GM21515 (cell line): ENCODE data around the gene TJP1.
"Not testable (repeated sequence)": the region's sequence is repeated elsewhere in the genome, so short reads cannot be mapped to it uniquely, and the experiment has no call there.

Source experiments
- ATAC-seq: cut with Tn5 transposase; IDR thresholded peaks from one replicate; pipeline ENCODE4 v1.9.1; 2021; ENCODE audit not compliant: unreplicated experiment

TJP1 gene

DNA sequence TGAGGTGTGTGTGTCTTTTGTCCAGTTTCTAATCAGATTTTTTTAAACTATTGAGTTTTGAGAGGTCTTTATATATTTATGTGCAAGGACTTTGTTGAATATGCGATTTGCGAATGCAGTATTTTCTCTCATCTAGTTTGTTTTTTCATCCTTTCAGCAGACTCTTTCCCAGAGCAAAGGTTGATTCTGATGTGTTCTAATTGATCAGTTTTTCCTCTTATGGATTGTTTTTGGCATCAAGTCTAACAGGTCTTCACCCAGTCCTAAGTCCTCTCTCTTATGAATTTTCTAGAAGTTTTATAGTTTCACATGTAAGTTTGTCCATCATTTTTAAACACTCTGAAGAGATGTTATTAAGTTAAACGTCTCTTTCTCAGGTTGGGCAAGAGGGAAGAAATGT lies 17.8 kb upstream of the TJP1 start:
- ATAC-seq, result no peak

DNA sequence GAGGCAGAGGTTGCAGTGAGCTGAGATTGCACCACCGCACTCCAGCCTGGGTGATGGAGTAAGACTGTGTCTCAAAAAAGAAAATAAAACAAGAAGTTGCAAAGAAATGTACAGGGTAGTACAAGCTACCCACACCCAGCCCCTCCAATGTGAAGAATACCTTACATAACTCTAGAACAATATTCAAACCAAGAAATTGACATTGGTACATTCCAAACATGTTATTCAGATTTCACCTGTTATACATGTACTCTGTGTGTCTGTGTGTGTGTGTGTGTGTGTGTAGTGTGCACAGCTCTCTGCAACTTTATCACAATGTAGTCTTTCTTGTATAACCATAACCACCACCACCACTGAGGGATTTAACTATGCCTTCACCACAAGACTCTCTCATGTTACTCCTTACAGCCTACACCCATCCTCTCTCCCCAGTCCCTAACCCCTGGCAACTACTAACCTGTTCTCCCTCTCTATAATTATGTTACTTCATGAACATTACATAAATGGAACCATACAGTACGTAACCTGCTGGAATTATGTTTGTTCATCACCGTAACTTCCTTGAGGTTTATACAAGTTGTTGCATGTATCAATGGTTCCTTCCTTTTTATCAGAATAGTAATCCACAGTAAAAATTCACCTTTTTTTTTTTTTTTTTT lies 16.2 kb upstream of the TJP1 start:
- no peak for ATAC-seq

DNA sequence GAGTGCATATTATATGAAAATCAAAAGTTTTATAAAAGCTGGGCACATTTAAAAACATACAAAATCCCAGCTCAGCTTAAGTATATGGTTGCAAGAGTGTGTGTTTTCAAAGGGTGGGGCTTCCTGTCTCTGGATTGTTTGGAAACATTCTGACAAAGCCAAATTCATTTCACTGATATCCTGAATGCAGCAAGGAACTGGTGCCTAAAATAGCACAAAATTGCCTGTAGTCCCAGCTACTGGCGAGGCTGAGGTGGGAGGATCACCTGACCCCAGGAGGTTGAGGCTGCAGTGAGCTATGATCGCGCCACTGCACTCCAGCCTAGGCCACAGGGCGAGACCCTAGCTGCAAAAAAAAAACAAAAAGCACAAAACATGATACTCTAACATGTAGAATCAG lies 13.0 kb upstream of the TJP1 start:
- no peak for ATAC-seq

DNA sequence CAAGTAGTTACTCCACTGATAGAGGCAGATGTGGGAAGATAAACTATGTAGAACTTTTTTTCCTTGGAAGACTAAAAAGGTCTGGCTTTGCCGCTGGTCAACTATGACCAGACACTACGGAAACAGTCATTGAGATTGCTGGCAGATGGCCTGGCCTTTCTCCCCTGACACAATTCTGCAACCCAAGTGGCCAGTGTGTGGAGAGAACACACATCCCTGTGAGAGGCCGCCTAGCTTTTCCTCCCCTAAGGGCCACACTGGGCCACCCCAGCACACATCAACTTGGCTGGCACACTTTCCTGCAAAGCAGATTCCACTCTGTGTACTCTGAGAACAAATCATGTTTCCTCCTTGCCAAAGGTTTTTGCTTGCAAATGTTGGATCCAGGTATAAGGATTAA lies 10.4 kb upstream of the TJP1 start:
- no peak for ATAC-seq

DNA sequence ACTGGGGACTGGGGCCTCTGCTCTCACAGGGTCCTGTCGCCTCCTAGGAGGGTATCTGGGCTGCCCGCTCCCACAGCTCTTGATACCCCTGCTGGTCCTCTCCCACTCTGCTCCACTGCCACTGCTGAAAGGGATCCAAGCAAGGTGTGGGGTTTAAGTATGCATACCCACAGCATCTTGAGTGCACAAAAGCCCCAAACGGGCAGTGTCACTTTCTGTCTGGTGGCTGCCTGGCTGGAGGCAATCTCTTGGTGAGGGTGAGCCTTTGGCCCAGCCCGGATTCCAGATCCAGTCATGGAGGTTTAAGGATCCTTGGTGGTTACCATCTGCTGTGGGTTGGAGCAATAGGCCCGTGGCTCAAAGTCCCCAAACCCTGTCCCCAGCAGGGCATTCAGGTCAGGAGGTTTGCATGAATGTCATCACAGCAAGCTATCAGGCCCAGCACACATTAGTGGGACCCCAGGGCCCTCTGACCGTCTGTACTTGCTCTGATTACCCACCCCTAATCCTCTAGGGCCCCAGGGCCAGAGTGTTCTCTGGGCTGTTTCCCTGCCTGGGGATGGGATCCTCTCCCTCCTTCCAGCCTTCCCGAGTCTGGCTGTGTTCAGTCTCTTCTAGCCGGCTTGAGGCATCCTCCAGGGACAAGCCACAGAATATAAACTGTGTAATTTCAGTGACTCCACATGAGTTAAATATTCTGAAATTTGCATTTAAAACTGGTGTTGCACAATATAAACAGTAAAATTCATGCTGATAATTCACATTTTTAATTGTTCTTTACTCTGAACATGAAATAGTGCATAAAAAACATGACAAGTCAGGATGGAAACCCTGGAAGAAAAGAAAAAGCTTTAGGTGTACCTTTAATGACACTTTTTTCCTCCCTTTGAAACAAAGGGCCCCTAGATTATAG lies 4.9 kb upstream of the TJP1 start:
- no peak for ATAC-seq

DNA sequence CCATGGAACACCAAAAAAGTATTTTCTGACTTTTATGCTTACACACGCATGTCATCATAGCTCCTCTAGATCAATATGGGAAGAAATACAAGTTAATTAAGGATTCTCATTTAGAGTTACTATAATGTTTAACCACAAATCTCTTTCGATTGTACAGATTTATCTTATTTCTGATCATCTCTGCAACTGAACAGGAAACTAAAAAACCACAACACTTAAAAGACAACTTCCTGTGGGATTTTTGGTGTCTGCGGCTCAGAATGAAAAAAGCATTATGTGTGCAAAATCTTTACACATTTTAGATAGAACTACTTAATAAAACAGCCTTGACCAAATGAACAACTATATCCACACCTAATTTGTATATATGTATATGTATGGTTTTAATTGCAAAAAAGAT lies 3.0 kb upstream of the TJP1 start:
- no peak for ATAC-seq

DNA sequence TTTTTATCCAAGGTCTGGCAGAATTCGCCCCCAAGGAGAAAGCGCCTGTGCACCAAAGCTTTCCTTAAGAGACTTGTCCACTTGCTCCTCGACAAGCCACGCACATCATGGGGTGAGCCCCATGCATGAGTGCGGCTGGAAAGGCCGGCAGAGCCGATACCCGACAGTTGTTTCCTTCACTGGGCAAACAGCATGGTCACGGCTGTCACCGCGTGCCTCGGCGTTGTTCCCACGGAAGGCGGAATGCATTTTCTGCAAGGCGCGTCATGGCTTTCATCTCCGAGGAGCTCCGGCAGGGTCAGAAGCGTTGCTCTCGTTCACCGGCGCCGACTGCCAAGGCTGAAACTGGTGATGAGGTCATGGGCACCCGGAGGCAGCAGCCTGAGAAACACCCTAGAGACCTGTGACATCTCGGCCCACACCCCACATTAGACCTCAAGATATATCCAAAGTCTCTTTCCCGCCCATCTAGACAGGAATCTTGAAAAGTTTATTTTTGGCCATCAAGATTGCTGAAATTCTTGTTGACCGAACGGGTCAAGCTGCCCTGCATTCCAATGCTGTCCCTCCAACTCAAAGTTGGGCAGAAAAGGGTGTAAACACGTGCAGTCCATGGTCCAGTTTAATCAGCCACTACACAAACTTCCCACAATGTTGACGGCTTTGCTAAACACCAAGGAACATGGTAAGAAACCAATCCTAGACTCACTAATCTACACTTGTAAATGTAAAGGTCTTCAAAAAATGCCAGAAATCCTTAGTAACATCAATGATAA lies 604 bp upstream of the TJP1 start:
- ATAC-seq, result no peak

DNA sequence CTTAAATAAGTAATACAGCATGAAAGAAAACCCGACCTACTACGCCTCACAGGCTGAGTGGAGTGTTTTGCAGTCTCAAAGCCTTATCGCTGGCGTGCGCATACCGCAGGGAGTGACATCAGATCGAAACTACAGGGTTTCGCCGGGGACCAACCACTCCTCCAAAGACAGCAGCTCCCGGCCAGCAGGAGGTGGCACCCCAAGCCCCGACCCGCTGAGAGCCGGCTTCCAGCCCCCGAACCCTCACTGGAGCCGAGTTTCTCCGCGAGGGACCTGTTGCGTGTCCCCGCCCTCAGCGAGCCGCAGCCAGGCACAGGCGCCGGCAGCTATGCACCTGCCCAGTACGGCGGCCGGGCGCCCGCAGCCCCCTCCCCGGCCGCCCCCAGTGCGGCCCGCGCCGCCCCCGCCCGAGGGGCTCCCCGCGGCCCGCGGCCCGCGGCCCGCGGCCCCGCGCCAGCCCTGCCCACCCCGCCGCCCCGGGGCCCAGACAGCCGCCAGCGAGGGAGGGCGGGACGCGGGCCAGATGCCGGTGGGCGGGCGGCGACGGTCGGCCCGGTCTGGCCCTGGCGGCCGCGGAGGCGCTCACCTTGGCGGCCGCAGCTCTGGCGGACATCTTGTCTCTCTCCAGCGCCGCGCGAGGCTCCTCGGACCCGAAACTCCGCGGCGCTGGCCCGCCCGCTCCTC lies 710 bp downstream of the TJP1 start:
- ATAC-seq, result no peak

DNA sequence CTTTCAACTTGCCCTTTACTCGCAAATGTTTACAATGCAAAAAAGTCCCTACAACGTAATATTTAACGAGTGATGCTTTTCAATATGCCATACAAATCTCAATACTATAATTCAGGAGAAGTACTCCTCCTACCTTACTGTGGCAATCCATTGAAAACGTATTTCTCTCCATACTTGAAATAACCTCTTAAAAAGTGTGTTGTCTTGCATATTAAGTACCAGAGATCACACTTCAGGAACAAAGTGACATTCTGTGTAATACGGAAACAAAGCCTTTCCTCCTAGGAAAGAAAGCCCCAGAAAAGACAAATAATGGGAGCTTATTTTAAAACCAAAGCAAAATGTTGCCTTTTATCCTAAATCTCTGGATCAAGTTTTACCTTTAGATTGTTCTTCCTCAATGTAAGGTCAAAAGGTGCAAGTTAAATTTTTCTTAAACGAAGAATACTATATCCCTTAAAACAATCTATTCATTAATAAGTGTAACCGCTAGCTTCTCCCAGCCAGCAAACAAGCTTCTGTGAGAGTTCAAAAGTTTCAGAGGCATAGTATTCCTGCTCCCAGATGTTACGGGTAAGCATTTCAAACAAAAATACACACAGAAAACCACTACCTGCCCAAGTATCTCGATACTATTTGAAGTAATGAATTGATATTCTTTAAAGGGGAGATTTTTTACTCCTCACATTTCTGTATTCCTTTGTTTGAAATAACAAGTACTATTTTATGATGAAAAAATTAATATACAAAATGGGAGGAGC lies 1.7 kb downstream of the TJP1 start:
- ATAC-seq, result no peak

DNA sequence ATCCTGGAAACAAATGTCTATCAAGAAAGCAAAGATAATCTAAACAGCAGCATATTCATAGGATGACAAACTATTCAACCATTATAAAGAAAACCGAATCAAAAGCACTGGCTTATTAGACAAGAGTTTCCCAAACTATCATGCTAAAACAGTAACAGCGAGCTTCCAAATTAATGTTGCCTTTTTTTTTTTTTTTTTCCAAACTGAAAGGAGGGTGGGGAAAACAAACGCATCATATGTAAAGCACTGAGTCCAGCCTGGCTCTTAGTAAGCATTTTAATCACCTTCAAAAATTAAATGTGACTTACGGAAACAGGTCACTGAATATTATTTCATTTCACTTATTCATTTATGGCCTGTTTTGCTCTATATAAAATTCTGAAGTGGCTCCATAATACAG lies 2.3 kb downstream of the TJP1 start:
- ATAC-seq, result no peak

DNA sequence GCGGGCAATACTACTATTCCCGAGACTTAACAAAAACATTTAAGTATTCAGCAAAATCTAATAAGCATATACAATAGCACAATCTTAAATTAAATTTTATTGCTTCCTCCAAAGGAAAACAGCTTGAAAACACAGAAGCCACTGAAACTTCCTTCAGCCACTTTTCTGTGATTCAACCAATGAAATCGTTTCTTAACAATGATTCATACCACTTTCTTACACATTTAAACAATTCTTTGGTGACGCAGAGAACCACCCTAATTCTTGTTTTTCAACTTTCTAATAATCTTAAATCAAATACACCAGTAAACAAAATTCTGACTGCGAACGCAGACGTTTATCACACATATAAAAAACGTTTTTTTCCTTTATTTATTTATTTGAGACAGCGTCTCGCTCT lies 4.1 kb downstream of the TJP1 start:
- no peak for ATAC-seq

DNA sequence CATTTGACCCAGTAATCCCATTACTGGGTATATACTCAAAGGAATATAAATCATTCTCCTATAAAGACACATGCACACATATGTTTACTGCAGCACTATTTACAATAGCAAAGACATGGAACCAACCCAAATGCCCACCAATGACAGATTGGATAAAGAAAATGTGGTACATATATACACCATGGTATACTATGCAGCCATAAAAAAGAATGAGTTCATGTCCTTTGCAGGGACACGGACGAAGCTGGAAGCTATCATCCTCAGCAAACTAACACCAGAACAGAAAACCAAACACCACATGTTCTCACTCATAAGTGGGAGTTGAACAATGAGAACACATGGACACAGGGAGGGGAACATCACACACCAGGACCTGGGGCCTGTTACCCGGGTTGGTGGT lies 4.8 kb downstream of the TJP1 start:
- not testable (repeated sequence) for ATAC-seq

DNA sequence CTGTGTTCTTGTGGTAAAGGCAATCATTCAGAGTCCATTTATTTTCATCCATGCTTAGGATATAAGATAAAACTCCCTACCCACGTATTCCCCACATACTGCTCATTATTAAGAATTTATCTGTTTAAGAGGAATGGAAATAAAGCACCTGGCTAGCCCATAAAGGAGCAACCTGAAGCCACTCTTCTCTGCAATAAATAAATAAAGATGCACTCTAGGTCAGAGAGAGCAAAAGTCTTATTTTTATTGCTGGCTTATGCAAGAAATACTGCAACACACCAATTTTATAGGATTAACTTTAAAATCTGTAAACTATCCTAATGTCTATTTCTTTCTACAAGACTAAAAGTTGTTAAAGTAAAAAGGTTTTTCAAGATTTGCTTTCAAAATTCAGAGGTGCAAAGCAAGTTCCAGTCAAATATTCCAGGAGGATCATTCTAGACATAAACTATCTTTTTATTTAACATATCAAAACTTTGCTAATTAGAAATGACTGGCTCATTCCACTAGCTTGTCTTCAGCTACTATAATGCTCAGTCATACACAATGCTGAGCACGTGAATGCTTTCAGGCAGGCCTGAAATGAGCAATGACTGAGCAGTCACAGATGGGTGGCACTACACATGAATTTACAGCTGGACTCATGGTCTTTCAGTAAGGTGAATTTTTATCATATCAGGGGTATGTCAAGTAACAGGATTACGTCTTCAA lies 7.1 kb downstream of the TJP1 start:
- no peak for ATAC-seq

DNA sequence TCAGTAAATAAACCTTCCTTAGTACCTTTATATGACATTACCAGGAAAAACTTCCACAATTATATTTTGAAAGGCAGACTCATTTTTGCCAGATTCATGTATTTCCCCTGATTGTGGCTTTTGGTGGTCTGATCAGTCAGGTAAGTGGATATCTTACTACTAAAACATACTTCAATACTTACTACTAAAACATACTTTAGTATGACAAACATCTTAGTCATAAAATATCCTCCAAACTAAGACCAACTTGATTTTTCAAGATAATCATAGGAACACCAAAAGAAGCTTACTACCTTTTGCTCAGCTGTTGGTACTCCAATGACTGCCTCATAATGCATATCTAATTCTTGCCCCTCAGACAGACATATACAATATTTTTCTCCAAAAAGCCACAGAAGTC lies 9.3 kb downstream of the TJP1 start:
- ATAC-seq, result no peak

DNA sequence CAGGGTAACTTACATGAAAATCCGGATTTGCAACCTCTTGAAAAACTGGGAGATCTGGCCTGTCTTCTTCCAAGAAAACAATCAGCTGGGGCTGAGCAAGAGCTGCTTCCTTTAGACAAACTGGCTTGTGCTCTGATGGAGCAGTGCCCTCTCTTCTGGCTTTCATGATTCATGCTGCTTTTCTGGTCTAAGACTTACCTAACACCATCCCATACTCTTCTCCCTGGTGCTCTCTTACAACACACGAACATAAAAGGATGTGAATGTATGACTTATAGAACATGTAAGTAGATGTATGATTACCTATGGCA lies 9.9 kb downstream of the TJP1 start:
- ATAC-seq, result no peak

DNA sequence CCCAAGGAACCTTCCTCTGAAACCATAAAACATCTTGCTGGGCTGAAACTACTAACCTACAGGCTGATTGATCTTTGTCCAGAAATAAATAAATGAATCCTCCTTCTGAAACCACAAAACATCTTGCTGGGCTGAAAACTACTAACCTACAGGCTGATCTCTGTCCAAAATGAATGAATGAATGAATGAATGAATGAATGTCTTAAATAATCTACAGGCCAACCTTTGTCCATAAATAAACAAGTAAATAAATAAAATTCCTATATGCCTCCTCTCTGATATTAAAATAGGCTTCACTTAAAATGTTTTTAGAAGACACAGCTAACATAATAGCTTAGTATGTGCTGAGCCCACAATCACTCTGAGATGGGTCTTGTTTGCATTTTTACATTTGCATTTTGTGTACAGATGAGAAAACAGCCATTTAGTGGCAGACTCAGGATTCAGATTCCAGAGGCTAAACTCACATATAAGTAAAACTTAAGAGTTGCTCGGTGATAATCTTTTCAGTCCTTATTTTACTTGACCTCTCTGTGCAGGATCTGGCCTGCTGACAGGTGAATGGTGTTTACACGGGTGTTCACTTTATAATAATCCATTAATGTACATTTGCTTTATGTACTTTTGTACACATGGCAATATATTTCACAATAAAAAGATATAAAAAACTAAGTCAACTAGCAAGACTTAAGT lies 10.4 kb downstream of the TJP1 start:
- no peak for ATAC-seq

DNA sequence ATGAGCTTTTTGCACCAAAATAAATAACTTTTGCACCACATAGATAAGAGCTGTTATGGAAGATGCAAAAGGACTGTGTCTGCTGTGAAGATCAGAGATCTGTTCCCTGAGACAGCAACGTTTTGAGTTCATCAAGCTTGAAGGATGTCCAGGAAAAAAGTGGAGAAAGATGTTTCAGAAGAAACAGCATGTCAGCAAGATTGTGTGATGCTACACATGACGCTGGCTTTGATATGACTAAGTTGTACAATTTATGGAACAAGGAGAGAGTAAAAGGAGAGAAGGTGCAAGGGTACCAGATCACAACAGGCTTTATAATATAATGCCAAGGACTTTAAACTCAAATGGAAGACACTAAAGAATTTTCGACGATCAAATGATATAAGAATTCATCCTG lies 16.6 kb downstream of the TJP1 start:
- no peak for ATAC-seq

DNA sequence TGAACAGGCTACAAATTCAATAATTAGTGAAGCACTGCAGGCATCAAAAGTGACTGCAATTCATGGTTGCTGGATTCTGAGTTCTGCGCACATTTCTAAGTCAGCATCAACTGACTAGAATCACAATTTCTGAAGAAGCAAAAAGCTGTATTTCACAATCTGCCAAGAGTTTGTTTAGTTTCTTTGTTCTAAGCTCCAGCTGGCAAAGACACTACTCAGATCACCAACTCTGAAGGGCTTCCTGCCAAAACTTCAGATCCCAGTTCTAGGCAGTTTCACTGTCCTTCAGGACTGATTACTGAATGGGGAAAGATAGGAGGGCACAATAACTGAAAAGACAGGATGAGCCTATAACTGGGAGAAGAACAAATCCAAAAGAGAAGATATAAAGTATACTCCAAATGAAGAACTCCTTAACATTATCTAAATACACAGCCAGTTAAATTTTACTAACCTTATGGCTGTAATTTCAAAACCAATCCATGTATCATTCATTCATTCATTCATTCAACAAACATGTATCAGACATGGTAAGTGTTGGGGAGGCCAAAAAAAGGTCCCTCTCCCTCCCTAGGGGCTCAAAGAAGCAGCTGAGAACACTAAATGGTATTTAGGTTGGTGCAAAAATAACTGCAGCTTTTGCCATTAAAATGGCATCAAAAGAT lies 17.1 kb downstream of the TJP1 start:
- no peak for ATAC-seq

DNA sequence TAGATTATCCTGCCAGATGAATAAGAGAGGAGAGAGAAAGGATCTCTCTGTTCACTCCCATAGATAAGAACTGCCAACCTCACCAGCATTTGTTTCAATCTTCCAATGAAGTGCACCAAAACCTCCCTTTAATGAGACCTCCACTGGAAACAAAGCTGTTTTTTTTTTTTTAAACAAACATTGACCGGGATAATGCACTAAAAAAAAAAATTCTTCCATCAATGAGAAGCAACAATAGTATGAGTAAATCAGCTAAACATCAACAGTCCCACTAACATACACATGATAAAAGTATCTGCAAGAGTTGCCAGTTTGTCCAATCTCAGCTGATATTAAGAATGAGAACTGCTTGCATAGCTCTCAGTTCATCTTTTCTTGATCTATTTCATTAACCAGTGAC lies 19.9 kb downstream of the TJP1 start:
- ATAC-seq, result no peak
